ENCODE data around the gene CTTNBP2.

DNA sequence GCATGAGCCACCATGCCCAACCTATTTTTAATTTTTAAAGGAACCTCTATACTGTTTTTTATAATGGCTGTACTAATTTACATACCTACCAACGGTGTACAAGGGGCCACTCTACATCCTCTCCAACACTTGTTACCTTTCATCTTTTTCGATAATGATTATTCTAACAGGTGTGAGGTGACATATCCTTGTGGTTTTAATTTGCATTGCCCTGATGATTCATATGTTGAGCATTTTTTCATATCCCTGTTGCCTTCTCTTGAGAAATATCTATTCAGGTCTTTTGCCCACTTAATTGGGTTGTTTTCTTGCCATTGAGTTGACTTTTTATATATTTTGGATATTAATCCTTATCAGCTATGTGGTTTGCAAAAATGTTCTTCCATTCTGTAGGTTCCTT, 167.0 kb downstream of the CTTNBP2 start:
- TF ChIP-seq TAF1 (IDR thresholded peaks at IDR 0.05; ENCODE audit: low read depth, low read length): no peak
- TF ChIP-seq POLR2A (IDR thresholded peaks at IDR 0.05; ENCODE audit: low read depth, low read length): no peak

Measured in GM12891 (cell line).